HepG2 (cell line): ENCODE data around the gene ASF1B. TPM values are rescaled to one million over a fixed set of nuclear protein-coding genes. Genes with fewer than 3 reads are reported as not detected.

Experiments
- ATAC-seq: fragments of 200-7000 bp; cut with Tn5 transposase; 3 replicates; pipeline ENCODE4 v1.9.1; 2020; ENCODE audit warnings: mild to moderate bottlenecking, moderate library complexity
- BruUV-seq: library from RNA; stranded (reverse); fragments of 400-500 nt; replicated peaks from 2 replicates; lab custom pipeline; 2021; lab: Mats Ljungman, UMichigan
- CTCF ChIA-PET: fragments of 300-600 bp; formaldehyde crosslinking; extraction: SDS; loops from one replicate; lab custom pipeline; 2021; ENCODE audit warnings: low total read pairs, inconsistent platforms, low intra/inter-chr PET ratio; lab: Yijun Ruan, JAX
- POLR2A ChIA-PET: fragments of 350-600 bp; sonication (Branson Sonifier 250); formaldehyde crosslinking; loops from one replicate; lab custom pipeline; 2020; ENCODE audit warnings: antibody characterized with exemption, inconsistent platforms; lab: Yijun Ruan, JAX
- DNase-seq: peaks from one replicate; pipeline ENCODE4 v3.0.0-alpha.2; 2015; ENCODE audit warnings: low spot score
- FAIRE-seq: peaks from 3 replicates; lab custom pipeline; 2011; peaks lifted over from hg19 to GRCh38; lab: Jason Lieb, UNC
- H2AFZ ChIP-seq: one replicate; pipeline ENCODE4 v1.6.1; 2011; ENCODE audit warnings: low read length, inconsistent platforms
- H3K27ac ChIP-seq: fragments of 300-600 bp; 3 replicates; pipeline ENCODE4 v1.8.0; 2011; ENCODE audit warnings: mixed run types, mild to moderate bottlenecking, mixed read lengths, low read length, inconsistent platforms; ENCODE audit not compliant: insufficient read depth; ENCODE audit errors: extremely low read length
- H3K27me3 ChIP-seq, 2 experiments: fragments of 200-600 bp in 1 of 2; 2 replicates in 1 of 2; 3 replicates in 1 of 2; pipeline versions ENCODE4 v1.6.0 to v1.8.0; 2011; ENCODE audit warnings: low read length in 2 of 2, mild to moderate bottlenecking in 2 of 2, moderate library complexity in 2 of 2, inconsistent platforms in 1 of 2; ENCODE audit not compliant: insufficient read depth in 2 of 2, control insufficient read depth in 1 of 2
- H3K36me3 ChIP-seq, 2 experiments: fragments of 200-600 bp in 1 of 2; replicated peaks in 1 of 2; 2 replicates in 1 of 2; 3 replicates in 1 of 2; pipeline versions ENCODE4 v1.5.1 to v1.8.0; 2011; ENCODE audit warnings: low read length in 2 of 2, inconsistent platforms in 1 of 2; ENCODE audit not compliant: insufficient read depth in 2 of 2, control insufficient read depth in 1 of 2
- H3K4me1 ChIP-seq: 2 replicates; pipeline ENCODE4 v1.5.1; 2012; ENCODE audit warnings: low read length, inconsistent platforms; ENCODE audit not compliant: insufficient read depth
- H3K4me2 ChIP-seq: 2 replicates; pipeline ENCODE4 v1.6.0; 2011; ENCODE audit warnings: low read depth, low read length, inconsistent platforms
- H3K4me3 ChIP-seq, 3 experiments: fragments of 200-600 bp in 1 of 3; sonication (generic), shearing (Covaris generic) in 1 of 3; replicated peaks in 1 of 3; 2 replicates each; pipeline ENCODE4 v1.5.1; 2011 to 2016; ENCODE audit warnings: low read length in 3 of 3, inconsistent platforms in 2 of 3, low read depth in 2 of 3, mild to moderate bottlenecking in 2 of 3, control low read depth in 1 of 3, mixed read lengths in 1 of 3; ENCODE audit not compliant: insufficient read depth in 1 of 3
- H3K79me2 ChIP-seq: one replicate; pipeline ENCODE4 v1.6.1; 2011; ENCODE audit warnings: low read length, inconsistent platforms; ENCODE audit not compliant: insufficient read depth
- H3K9ac ChIP-seq: 2 replicates; pipeline ENCODE4 v1.6.0; 2011; ENCODE audit warnings: mild to moderate bottlenecking, low read depth, low read length, inconsistent platforms; ENCODE audit not compliant: insufficient read depth
- H3K9me3 ChIP-seq: 2 replicates; pipeline ENCODE4 v1.5.1; 2012; ENCODE audit warnings: mild to moderate bottlenecking, low read length
- H4K20me1 ChIP-seq: 2 replicates; pipeline ENCODE4 v1.6.0; 2011; ENCODE audit warnings: inconsistent platforms, mild to moderate bottlenecking, low read length, moderate library complexity; ENCODE audit not compliant: insufficient read depth
- CBX1 ChIP-seq: IDR thresholded peaks from one replicate; pipeline ENCODE4 v1.6.1; 2016; ENCODE audit warnings: antibody characterized with exemption, low read depth
- ELF3 ChIP-seq: IDR thresholded peaks from 2 replicates; pipeline ENCODE4 v1.6.1; 2016; ENCODE audit warnings: missing genetic modification reagents, missing compliant biosample characterization
- FOXC1 ChIP-seq: sonication (generic); formaldehyde crosslinking; IDR thresholded peaks from 2 replicates; pipeline ENCODE4 v1.8.0; 2022; ENCODE audit warnings: mild to moderate bottlenecking, missing genetic modification reagents, borderline replicate concordance
- GATAD2A ChIP-seq: IDR thresholded peaks from 2 replicates; pipeline ENCODE4 v1.6.1; 2016
- HNRNPK ChIP-seq: fragments of 200-400 bp; formaldehyde crosslinking; IDR thresholded peaks from 2 replicates; pipeline ENCODE4 v1.6.1; 2018; ENCODE audit warnings: low read length, low read depth, moderate library complexity, mild to moderate bottlenecking; ENCODE audit not compliant: poor library complexity, severe bottlenecking
- MLLT10 ChIP-seq: sonication (generic); formaldehyde crosslinking; IDR thresholded peaks from 2 replicates; pipeline ENCODE4 v1.4.0; 2020; ENCODE audit warnings: missing genetic modification reagents
- MNT ChIP-seq: fragments of 450-650 bp; IDR thresholded peaks from 2 replicates; pipeline ENCODE4 v1.6.1; 2016
- RARG ChIP-seq: sonication (generic); formaldehyde crosslinking; IDR thresholded peaks from 2 replicates; pipeline ENCODE4 v1.4.0; 2020; ENCODE audit warnings: low read depth, mild to moderate bottlenecking, missing genetic modification reagents
- RCOR2 ChIP-seq: IDR thresholded peaks from 2 replicates; pipeline ENCODE4 v1.6.1; 2016; ENCODE audit warnings: missing biosample characterization, missing genetic modification reagents
- TOE1 ChIP-seq: sonication (generic); formaldehyde crosslinking; IDR thresholded peaks from 2 replicates; pipeline ENCODE4 v1.4.0; 2020; ENCODE audit warnings: mild to moderate bottlenecking, missing genetic modification reagents
- TRAFD1 ChIP-seq: sonication (generic); formaldehyde crosslinking; IDR thresholded peaks from 2 replicates; pipeline ENCODE4 v1.5.1; 2020; ENCODE audit warnings: missing genetic modification reagents, mild to moderate bottlenecking, borderline replicate concordance
- UBTF ChIP-seq: sonication (generic); formaldehyde crosslinking; IDR thresholded peaks from 2 replicates; pipeline ENCODE4 v1.4.0; 2020; ENCODE audit warnings: mild to moderate bottlenecking, missing genetic modification reagents
- ZBTB46 ChIP-seq: sonication (generic); formaldehyde crosslinking; IDR thresholded peaks from 2 replicates; pipeline ENCODE4 v1.4.0; 2020; ENCODE audit warnings: mild to moderate bottlenecking, missing genetic modification reagents, borderline replicate concordance
- ZNF713 ChIP-seq: sonication (generic); formaldehyde crosslinking; IDR thresholded peaks from 2 replicates; pipeline ENCODE4 v1.4.0; 2020; ENCODE audit warnings: mild to moderate bottlenecking, missing genetic modification reagents
- ZNF746 ChIP-seq: sonication (generic); formaldehyde crosslinking; IDR thresholded peaks from 2 replicates; pipeline ENCODE4 v1.8.0; 2022; ENCODE audit warnings: mild to moderate bottlenecking, missing genetic modification reagents
- ZSCAN12 ChIP-seq: sonication (generic); formaldehyde crosslinking; IDR thresholded peaks from 2 replicates; pipeline ENCODE4 v1.9.0; 2021; ENCODE audit warnings: mild to moderate bottlenecking, missing genetic modification reagents
- WGBS: methylation state at CpG from one replicate; pipeline ENCODE4 v1.1.6; 2017; ENCODE audit warnings: low lambda C conversion rate; 5-methylcytosine and 5-hydroxymethylcytosine counted together
- in situ Hi-C: cut with HindIII; loops from 2 replicates; pipeline ENCODE4 v1.10.0; 2017; ENCODE audit warnings: low pct_unique_long_range_greater_than_20kb; ENCODE audit not compliant: extremely low pct_ligation_motif_present
- intact Hi-C: fragments of 100-400 bp; cut with micrococcal nuclease; formaldehyde crosslinking; loops from one replicate; pipeline ENCODE4 v1.10.0; 2022; ENCODE audit not compliant: unreplicated experiment
- polyA plus RNA-seq, 8 experiments: library from polyadenylated mRNA; depleted of rRNA in 3 of 8; stranded (reverse) in 7 of 8; unstranded in 1 of 8; fragments of >200 nt; fragmentation: Illumina TruSeq in 4 of 8; extraction: Trizol in 4 of 8; gene quantifications; 2 replicates each; pipeline versions ENCODE4 v1.2.1 to v1.2.3, GENCODE V29; 2011 to 2016; ENCODE audit warnings: low read depth in 4 of 8, missing spikeins in 1 of 8, mixed read lengths in 1 of 8; ENCODE audit not compliant: insufficient read depth in 1 of 8
- total RNA-seq, 5 experiments: library from RNA; depleted of rRNA; stranded (reverse); fragments of >200 nt; fragmentation: Illumina TruSeq; extraction: Trizol; gene quantifications; 2 replicates each; pipeline ENCODE4 v1.2.3, GENCODE V29; 2016; ENCODE audit warnings: low read depth in 1 of 5

The ASF1B gene
- total and polyA plus RNA-seq, 2 of the 13 experiments (the other 11 are each of a cell fraction or from before 2014, with no cell fraction given): 18.2 to 24.8 TPM

- DNase-seq (no peak), FAIRE-seq (no peak), ATAC-seq (no peak)
- in situ Hi-C loops: no loop called here
- ChIA-PET CTCF (no interaction called here), POLR2A (no interaction called here)
- Histone ChIP-seq H4K20me1 (no peaks in the 10 kb centered on the region), H3K9ac (no peak overlapping the region), H3K27me3 (no peaks in the 10 kb centered on the region; a peak in 1 of 5 replicates), H3K4me3 (no peak overlapping the region), H2AFZ (no peak overlapping the region), H3K36me3 (no peaks in the 10 kb centered on the region), H3K79me2 (no peaks in the 10 kb centered on the region), H3K27ac (no peak overlapping the region), H3K4me1 (peaks cover 13% of the 10 kb centered on the region), H3K4me2 (no peak overlapping the region), H3K9me3 (no peaks in the 10 kb centered on the region)
- no TSS peak for BruUV-seq
- 69% methylated on average over 6 of the region's 10 CpGs for WGBS
- TF ChIP-seq FOXC1 (CRISPR knock-in tag) (no peak), RCOR2 (no peak), TRAFD1 (no peak), UBTF (no peak), TOE1 (no peak), ZSCAN12 (no peak), GATAD2A (CRISPR knock-in tag) (no peak), ZNF746 (no peak), ZBTB46 (no peak), MNT (no peak), HNRNPK (no peak), CBX1 (no peak), ELF3 (no peak), MLLT10 (CRISPR knock-in tag) (no peak), RARG (CRISPR knock-in tag) (no peak), ZNF713 (no peak)
- intact Hi-C loops: no loop called here
Measured at GRCh38 chr19:14150041-14150769, 13.8 kb upstream of the ASF1B start.
